Measurements from ENCODE around the gene TNFAIP1. TPM values are rescaled to one million over a fixed set of nuclear protein-coding genes. Genes with fewer than 3 reads are reported as not detected.

TNFAIP1 gene
- total RNA-seq, 2 experiments from 2014 or later: 16.3 to 19.7 TPM

DNA sequence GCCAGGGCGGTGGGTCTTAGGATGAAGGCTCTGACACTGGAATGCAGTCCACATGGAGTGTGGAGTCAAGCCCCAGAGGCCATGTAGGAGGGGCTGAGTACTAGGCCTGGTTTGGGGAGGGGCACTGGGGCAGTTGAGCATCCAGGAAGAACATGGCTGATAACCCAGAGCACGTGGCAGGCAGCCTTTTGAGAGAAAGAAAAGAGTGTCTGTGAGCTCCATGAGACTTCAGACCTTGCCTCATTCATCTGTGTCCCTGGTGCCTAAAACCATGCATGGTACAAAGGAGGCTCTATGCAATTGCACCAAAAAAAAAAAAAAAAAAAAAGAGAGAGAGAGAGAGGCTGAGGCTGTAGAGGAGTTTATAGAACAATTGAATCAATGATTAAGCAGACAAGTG is 55.8 kb downstream of the TNFAIP1 start:
- Mint-ChIP-seq H3K4me3 (no peak overlapping the region), H3K4me1 (ENCODE audit: low read depth) (peaks cover under 1% of the 10 kb centered on the region), H3K9me3 (ENCODE audit: insufficient read depth) (no peaks in the 10 kb centered on the region), H3K27me3 (ENCODE audit: low read depth) (no peaks in the 10 kb centered on the region), H3K36me3 (ENCODE audit: low read depth) (peaks cover 33% of the 10 kb centered on the region), H3K27ac (no peak overlapping the region)
- POLR2A ChIA-PET: no interaction called here
- no peak for DNase-seq
- no peak for ATAC-seq
- CTCF ChIA-PET: interaction anchor here (1.1 kb wide), 2 partner anchors 8 to 25 kb away, joined by 3 to 4 read pairs; no protein-coding TSS in a partner anchor

DNA sequence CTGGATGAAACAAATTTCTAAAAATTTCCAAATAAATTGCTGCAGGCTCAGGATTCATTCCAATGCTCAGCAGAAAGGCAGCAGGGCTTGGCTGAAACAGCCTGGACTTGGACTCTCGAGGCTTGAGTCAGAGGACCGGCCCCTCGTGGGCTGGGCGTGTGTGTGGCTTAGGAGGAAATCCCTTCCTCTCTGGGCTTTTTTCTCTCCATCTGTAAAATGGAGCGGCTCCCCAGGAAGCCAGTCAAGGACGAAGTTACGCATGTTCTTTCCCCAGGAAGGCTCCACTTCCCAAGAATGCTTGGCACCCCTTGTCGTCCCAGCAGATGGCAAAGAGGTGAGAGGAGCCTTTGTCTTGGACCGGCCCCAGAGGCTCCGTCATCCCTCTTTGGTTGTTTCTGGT is 56.9 kb downstream of the TNFAIP1 start:
- Mint-ChIP-seq H3K27me3 (ENCODE audit: low read depth) (no peaks in the 10 kb centered on the region), H3K4me3 (no peak overlapping the region), H3K4me1 (ENCODE audit: low read depth) (peaks cover 5% of the 10 kb centered on the region), H3K27ac (no peak overlapping the region), H3K9me3 (ENCODE audit: insufficient read depth) (no peaks in the 10 kb centered on the region), H3K36me3 (ENCODE audit: low read depth) (peaks cover 32% of the 10 kb centered on the region)
- no peak for ATAC-seq
- no peak for DNase-seq
- ChIA-PET CTCF (no interaction called here), POLR2A (no interaction called here)

DNA sequence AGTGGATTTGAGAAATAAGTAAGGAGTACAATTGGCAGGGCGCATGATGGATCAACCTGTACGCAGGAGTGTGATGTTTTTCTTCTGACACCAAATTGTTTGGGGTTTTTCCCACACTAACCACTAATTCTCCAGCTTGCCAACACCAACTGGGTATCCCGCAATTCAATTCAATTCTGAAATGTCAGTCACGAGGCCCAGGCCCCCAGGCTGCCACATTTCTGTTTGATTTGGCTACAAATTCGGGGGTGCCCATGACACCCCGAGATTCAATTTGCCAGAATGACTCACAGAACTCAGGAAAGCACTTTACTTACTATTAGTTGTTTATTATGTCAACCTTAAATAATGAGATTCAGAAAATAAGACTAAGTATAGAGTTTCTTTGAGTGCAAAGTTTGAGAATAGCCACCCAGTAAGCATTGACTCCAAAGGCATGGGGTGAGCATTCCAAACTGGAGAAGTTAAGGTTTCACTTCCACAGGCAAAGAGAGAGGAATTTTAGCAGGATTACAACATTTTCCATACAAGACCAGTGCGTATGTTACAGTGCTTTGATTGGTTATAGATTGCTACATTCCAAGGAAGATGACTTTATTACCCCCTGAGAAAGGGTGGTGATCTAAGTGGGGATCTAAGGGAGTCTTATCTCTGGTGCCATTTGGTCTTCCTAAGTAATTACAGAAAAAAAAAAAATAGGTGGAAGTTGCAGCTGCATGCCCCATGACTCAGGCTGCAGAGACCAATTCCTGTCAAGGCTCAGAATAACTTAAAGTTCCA is 59.0 kb downstream of the TNFAIP1 start:
- H3K36me3 Mint-ChIP-seq (ENCODE audit: low read depth): peaks cover 25% of the 10 kb centered on the region
- no peak overlapping the region for H3K27ac Mint-ChIP-seq
- ATAC-seq (no peak), DNase-seq (no peak)
- no peak overlapping the region for H3K4me3 Mint-ChIP-seq
- H3K27me3 Mint-ChIP-seq (ENCODE audit: low read depth): no peaks in the 10 kb centered on the region
- peaks cover 5% of the 10 kb centered on the region for H3K4me1 Mint-ChIP-seq (ENCODE audit: low read depth)
- ChIA-PET POLR2A (interaction anchor here (0.9 kb wide), 1 partner anchor 10 kb away, joined by 5 read pairs; no protein-coding TSS in a partner anchor), CTCF (interaction anchor here (1.2 kb wide), 1 partner anchor 22 kb away, joined by 3 read pairs; no protein-coding TSS in a partner anchor)
- H3K9me3 Mint-ChIP-seq (ENCODE audit: insufficient read depth): no peaks in the 10 kb centered on the region

DNA sequence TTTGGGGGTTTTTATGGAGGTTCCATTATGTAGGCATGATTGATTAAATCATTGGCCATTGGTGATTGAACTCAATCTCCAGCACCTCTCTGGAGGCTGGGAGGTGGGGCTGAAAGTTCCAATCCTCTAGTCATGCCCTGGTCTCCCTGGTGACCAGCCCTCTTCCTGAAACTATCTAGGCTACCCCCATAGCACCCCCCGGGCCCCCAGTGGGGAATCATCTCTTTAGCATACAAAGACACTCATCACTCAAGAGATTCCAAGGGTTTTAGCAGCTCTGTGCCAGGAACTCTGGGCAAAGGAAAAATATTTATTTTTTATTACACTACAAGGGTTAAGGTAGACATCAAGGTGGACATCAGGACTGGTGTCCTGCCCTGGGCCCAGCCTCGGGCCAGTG is 59.9 kb downstream of the TNFAIP1 start:
- H3K36me3 Mint-ChIP-seq (ENCODE audit: low read depth): peaks cover 16% of the 10 kb centered on the region
- CTCF ChIA-PET: no interaction called here
- ATAC-seq (no peak), DNase-seq (no peak)
- H3K27ac Mint-ChIP-seq: no peak overlapping the region
- POLR2A ChIA-PET: no interaction called here
- H3K9me3 Mint-ChIP-seq (ENCODE audit: insufficient read depth): no peaks in the 10 kb centered on the region
- H3K4me3 Mint-ChIP-seq: no peak overlapping the region
- no peaks in the 10 kb centered on the region for H3K27me3 Mint-ChIP-seq (ENCODE audit: low read depth)
- H3K4me1 Mint-ChIP-seq (ENCODE audit: low read depth): peaks cover 5% of the 10 kb centered on the region

DNA sequence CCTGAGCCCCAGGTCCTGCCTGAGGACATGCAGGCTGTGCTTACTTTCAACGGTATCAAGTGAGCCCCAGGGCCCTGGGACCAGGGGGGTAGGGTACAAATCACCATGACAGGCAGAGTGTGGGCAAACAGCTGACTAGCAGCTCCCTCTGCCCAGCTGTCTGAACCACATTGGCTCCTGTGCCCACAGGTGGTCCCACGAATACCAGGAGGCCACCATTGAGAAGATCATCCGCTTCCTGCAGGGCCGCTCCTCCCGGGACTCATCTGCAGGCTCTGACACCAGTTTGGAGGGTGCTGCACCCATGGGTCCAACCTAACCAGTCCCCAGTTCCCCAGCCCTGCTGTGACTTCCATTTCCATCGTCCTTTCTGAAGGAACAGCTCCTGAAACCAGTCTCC is 60.4 kb downstream of the TNFAIP1 start:
- Mint-ChIP-seq H3K36me3 (ENCODE audit: low read depth) (peaks cover 11% of the 10 kb centered on the region), H3K27ac (no peak overlapping the region), H3K4me1 (ENCODE audit: low read depth) (peaks cover 5% of the 10 kb centered on the region), H3K27me3 (ENCODE audit: low read depth) (no peaks in the 10 kb centered on the region), H3K4me3 (no peak overlapping the region), H3K9me3 (ENCODE audit: insufficient read depth) (no peaks in the 10 kb centered on the region)
- POLR2A ChIA-PET: no interaction called here
- ATAC-seq: no peak
- DNase-seq: no peak
- CTCF ChIA-PET: no interaction called here

Small RNAs within 50 kb of the gene (microRNA-seq; reads per million reads assigned to microRNA genes)
- not detected for gene MIR4723

Other genes starting within 250 kb of the TNFAIP1 start
- 10 to 100 TPM; 31.2 to 32.0 TPM for gene TMEM97, start 16.6 kb upstream of the TNFAIP1 start, total RNA-seq
- 10 to 100 TPM; 20.7 to 22.7 TPM for gene IFT20, start 289 bp upstream of the TNFAIP1 start, total RNA-seq
- 10 to 100 TPM; 68.1 to 73.9 TPM for gene POLDIP2, start 21.8 kb downstream of the TNFAIP1 start, total RNA-seq
- gene SEBOX, start 29.4 kb downstream of the TNFAIP1 start, total RNA-seq: not detected
- not detected for gene VTN, start 34.5 kb downstream of the TNFAIP1 start, total RNA-seq
- gene SARM1, start 35.9 kb downstream of the TNFAIP1 start, total RNA-seq: 10 to 100 TPM; 16.2 to 20.0 TPM
- gene SLC46A1, start 70.5 kb downstream of the TNFAIP1 start, total RNA-seq: 1 to 10 TPM; 2.7 to 3.1 TPM
- not detected for gene SLC13A2, start 137.9 kb downstream of the TNFAIP1 start, total RNA-seq
- not detected for gene FOXN1, start 170.6 kb downstream of the TNFAIP1 start, total RNA-seq
- gene UNC119, start 216.9 kb downstream of the TNFAIP1 start, total RNA-seq: 10 to 100 TPM; 41.6 to 48.1 TPM
- gene PIGS, start 235.8 kb downstream of the TNFAIP1 start, total RNA-seq: 10 to 100 TPM; 60.0 to 61.1 TPM
- 10 to 100 TPM; 97.3 to 99.7 TPM for gene ALDOC, start 241.1 kb downstream of the TNFAIP1 start, total RNA-seq

All from activated CD8-positive, alpha-beta T cell treated with anti-CD3 and anti-CD28 coated beads, Interleukin-2, amount 10 ng/mL, durations not matched to agents 7 days and 5 days (primary cell).